Ovary (tissue), 3 donors: ENCODE results near the gene EXOC2.

Source experiments
- POLR2A ChIP-seq: fragments of 450-650 bp; IDR thresholded peaks from one replicate; pipeline ENCODE4 v1.6.1; 2017; ENCODE audit warnings: antibody characterized with exemption, mild to moderate bottlenecking, moderate library complexity
- TF ChIP-seq, protein P1 (sequence below), 3 donors: fragments of 450-650 bp in 2 of 3; fragments of 200-600 bp in 1 of 3; IDR thresholded peaks; one replicate each; pipeline versions ENCODE4 v1.5.1 to v1.8.0; 2016 to 2022; ENCODE audit warnings: antibody characterized with exemption in 3 of 3, mild to moderate bottlenecking in 1 of 3
- donor health status: DM: no; HTN: no; CAD: no.

DNA sequence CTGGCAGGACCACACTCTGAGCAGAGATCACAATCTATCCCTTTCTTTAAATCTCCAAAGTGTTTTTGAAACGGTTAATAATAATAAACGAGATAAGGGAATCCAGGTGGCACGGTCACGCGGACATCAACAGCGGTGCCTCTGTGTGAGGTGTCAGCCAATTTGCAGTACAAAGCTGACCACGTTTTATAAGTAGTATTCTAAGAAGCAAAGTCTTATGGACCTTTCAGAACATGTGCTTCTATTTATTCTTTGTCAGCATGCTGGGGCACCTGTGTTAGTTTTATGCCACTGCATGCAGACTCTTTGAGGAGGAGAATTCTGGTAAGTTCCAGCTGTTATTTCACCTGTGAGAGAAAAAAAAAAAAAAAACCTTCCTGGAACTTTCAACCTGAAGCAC lies 39.0 kb upstream of the EXOC2 start:
- no peak for TF ChIP-seq POLR2A
- TF ChIP-seq, protein P1, sequence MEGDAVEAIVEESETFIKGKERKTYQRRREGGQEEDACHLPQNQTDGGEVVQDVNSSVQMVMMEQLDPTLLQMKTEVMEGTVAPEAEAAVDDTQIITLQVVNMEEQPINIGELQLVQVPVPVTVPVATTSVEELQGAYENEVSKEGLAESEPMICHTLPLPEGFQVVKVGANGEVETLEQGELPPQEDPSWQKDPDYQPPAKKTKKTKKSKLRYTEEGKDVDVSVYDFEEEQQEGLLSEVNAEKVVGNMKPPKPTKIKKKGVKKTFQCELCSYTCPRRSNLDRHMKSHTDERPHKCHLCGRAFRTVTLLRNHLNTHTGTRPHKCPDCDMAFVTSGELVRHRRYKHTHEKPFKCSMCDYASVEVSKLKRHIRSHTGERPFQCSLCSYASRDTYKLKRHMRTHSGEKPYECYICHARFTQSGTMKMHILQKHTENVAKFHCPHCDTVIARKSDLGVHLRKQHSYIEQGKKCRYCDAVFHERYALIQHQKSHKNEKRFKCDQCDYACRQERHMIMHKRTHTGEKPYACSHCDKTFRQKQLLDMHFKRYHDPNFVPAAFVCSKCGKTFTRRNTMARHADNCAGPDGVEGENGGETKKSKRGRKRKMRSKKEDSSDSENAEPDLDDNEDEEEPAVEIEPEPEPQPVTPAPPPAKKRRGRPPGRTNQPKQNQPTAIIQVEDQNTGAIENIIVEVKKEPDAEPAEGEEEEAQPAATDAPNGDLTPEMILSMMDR (IDR thresholded peaks at IDR 0.05), result no peak
